ENCODE results near the gene KMO. TPM values are rescaled to one million over a fixed set of nuclear protein-coding genes. Genes with fewer than 3 reads are reported as not detected.

Gene KMO
- under 0.01 and 0.44 TPM in 2 replicates for total RNA-seq (2012; rRNA removed)

- H3K27me3 ChIP-seq (ENCODE audit: control insufficient read depth, insufficient read depth, low read length) = peaks cover 4% of the 10 kb centered on the region
- peaks cover 3% of the 10 kb centered on the region for H3K4me1 ChIP-seq (ENCODE audit: control insufficient read depth, insufficient read depth, low read length)
- H3K4me2 ChIP-seq (ENCODE audit: low read length) = peak within 1 kb of the TSS; percentile 73
- H3K36me3 ChIP-seq (ENCODE audit: insufficient read depth, low read length) = no peaks in the 10 kb centered on the region
- H3K9me3 ChIP-seq (replicated peaks; ENCODE audit: low read length) = no peaks in the 10 kb centered on the region
- peak within 1 kb of the TSS; percentile 72 for H3K4me3 ChIP-seq (ENCODE audit: low read length)
- peak within 1 kb of the TSS; percentile 75 for H3K9ac ChIP-seq (ENCODE audit: low read depth, low read length)
These were observed at the start of gene KMO for GRCh38 chr1:241532162-241532531. TSS of gene KMO (plus strand) at chr1:241532378. CDS start at chr1:241532445, 67 bp downstream.

- H3K9ac ChIP-seq (ENCODE audit: low read depth, low read length) = peak overlapping the region; percentile 65
- peak overlapping the region; percentile 60 for H3K4me2 ChIP-seq (ENCODE audit: low read length)
- H3K27me3 ChIP-seq (ENCODE audit: control insufficient read depth, insufficient read depth, low read length) = no peaks in the 10 kb centered on the region
- H3K36me3 ChIP-seq (ENCODE audit: insufficient read depth, low read length) = no peaks in the 10 kb centered on the region
- no peaks in the 10 kb centered on the region for H3K9me3 ChIP-seq (replicated peaks; ENCODE audit: low read length)
- H3K4me3 ChIP-seq (ENCODE audit: low read length) = peak overlapping the region; percentile 8
- peaks cover 52% of the 10 kb centered on the region for H3K4me1 ChIP-seq (ENCODE audit: control insufficient read depth, insufficient read depth, low read length)
These were observed 49.4 kb upstream of the KMO start for GRCh38 chr1:241482761-241483250.

- Histone ChIP-seq H3K27me3 (ENCODE audit: control insufficient read depth, insufficient read depth, low read length) (no peaks in the 10 kb centered on the region), H3K4me1 (ENCODE audit: control insufficient read depth, insufficient read depth, low read length) (peaks cover 52% of the 10 kb centered on the region), H3K9me3 (replicated peaks; ENCODE audit: low read length) (no peaks in the 10 kb centered on the region), H3K4me2 (ENCODE audit: low read length) (no peak overlapping the region), H3K9ac (ENCODE audit: low read depth, low read length) (no peak overlapping the region), H3K36me3 (ENCODE audit: insufficient read depth, low read length) (no peaks in the 10 kb centered on the region), H3K4me3 (ENCODE audit: low read length) (no peak overlapping the region)
These were observed 47.0 kb upstream of the KMO start for GRCh38 chr1:241485145-241485544.

GRCh38 chr1:241485554-241485992 lies 46.6 kb upstream of the KMO start:
- no peak overlapping the region for H3K4me3 ChIP-seq (ENCODE audit: low read length)
- H3K4me1 ChIP-seq (ENCODE audit: control insufficient read depth, insufficient read depth, low read length) = peaks cover 52% of the 10 kb centered on the region
- H3K27me3 ChIP-seq (ENCODE audit: control insufficient read depth, insufficient read depth, low read length) = no peaks in the 10 kb centered on the region
- no peaks in the 10 kb centered on the region for H3K36me3 ChIP-seq (ENCODE audit: insufficient read depth, low read length)
- no peak overlapping the region for H3K9ac ChIP-seq (ENCODE audit: low read depth, low read length)
- no peak overlapping the region for H3K4me2 ChIP-seq (ENCODE audit: low read length)
- no peaks in the 10 kb centered on the region for H3K9me3 ChIP-seq (replicated peaks; ENCODE audit: low read length)

- no peak overlapping the region for H3K4me3 ChIP-seq (ENCODE audit: low read length)
- H3K36me3 ChIP-seq (ENCODE audit: insufficient read depth, low read length) = peaks cover 4% of the 10 kb centered on the region
- no peaks in the 10 kb centered on the region for H3K27me3 ChIP-seq (ENCODE audit: control insufficient read depth, insufficient read depth, low read length)
- H3K9me3 ChIP-seq (replicated peaks; ENCODE audit: low read length) = no peaks in the 10 kb centered on the region
- peaks cover 31% of the 10 kb centered on the region for H3K4me1 ChIP-seq (ENCODE audit: control insufficient read depth, insufficient read depth, low read length)
- H3K4me2 ChIP-seq (ENCODE audit: low read length) = no peak overlapping the region
- H3K9ac ChIP-seq (ENCODE audit: low read depth, low read length) = no peak overlapping the region
These were observed 43.4 kb upstream of the KMO start for GRCh38 chr1:241488739-241489138.

GRCh38 chr1:241495741-241496140 lies 36.4 kb upstream of the KMO start:
- Histone ChIP-seq H3K9ac (ENCODE audit: low read depth, low read length) (no peak overlapping the region), H3K4me1 (ENCODE audit: control insufficient read depth, insufficient read depth, low read length) (peaks cover 12% of the 10 kb centered on the region), H3K4me3 (ENCODE audit: low read length) (no peak overlapping the region), H3K36me3 (ENCODE audit: insufficient read depth, low read length) (peaks cover 40% of the 10 kb centered on the region), H3K9me3 (replicated peaks; ENCODE audit: low read length) (no peaks in the 10 kb centered on the region), H3K27me3 (ENCODE audit: control insufficient read depth, insufficient read depth, low read length) (no peaks in the 10 kb centered on the region), H3K4me2 (ENCODE audit: low read length) (no peak overlapping the region)

GRCh38 chr1:241499910-241500309 lies 32.3 kb upstream of the KMO start:
- H3K36me3 ChIP-seq (ENCODE audit: insufficient read depth, low read length) = peaks cover 59% of the 10 kb centered on the region
- H3K4me2 ChIP-seq (ENCODE audit: low read length) = no peak overlapping the region
- no peak overlapping the region for H3K9ac ChIP-seq (ENCODE audit: low read depth, low read length)
- no peaks in the 10 kb centered on the region for H3K27me3 ChIP-seq (ENCODE audit: control insufficient read depth, insufficient read depth, low read length)
- H3K4me3 ChIP-seq (ENCODE audit: low read length) = no peak overlapping the region
- H3K4me1 ChIP-seq (ENCODE audit: control insufficient read depth, insufficient read depth, low read length) = peaks cover 8% of the 10 kb centered on the region
- no peaks in the 10 kb centered on the region for H3K9me3 ChIP-seq (replicated peaks; ENCODE audit: low read length)

GRCh38 chr1:241503444-241503843 lies 28.7 kb upstream of the KMO start:
- Histone ChIP-seq H3K36me3 (ENCODE audit: insufficient read depth, low read length) (peaks cover 71% of the 10 kb centered on the region), H3K4me1 (ENCODE audit: control insufficient read depth, insufficient read depth, low read length) (peaks cover 28% of the 10 kb centered on the region)

GRCh38 chr1:241507189-241507863 lies 24.9 kb upstream of the KMO start:
- peaks cover 20% of the 10 kb centered on the region for H3K4me1 ChIP-seq (ENCODE audit: control insufficient read depth, insufficient read depth, low read length)
- H3K9me3 ChIP-seq (replicated peaks; ENCODE audit: low read length) = no peaks in the 10 kb centered on the region
- H3K4me3 ChIP-seq (ENCODE audit: low read length) = no peak overlapping the region
- H3K27me3 ChIP-seq (ENCODE audit: control insufficient read depth, insufficient read depth, low read length) = no peaks in the 10 kb centered on the region
- no peak overlapping the region for H3K4me2 ChIP-seq (ENCODE audit: low read length)
- H3K9ac ChIP-seq (ENCODE audit: low read depth, low read length) = no peak overlapping the region
- peaks cover 64% of the 10 kb centered on the region for H3K36me3 ChIP-seq (ENCODE audit: insufficient read depth, low read length)

More at GRCh38 chr1:241503444-241503843, 28.7 kb upstream of the KMO start:
- H3K27me3 ChIP-seq (ENCODE audit: control insufficient read depth, insufficient read depth, low read length) = no peaks in the 10 kb centered on the region
- H3K4me3 ChIP-seq (ENCODE audit: low read length) = no peak overlapping the region
- H3K9ac ChIP-seq (ENCODE audit: low read depth, low read length) = no peak overlapping the region
- no peaks in the 10 kb centered on the region for H3K9me3 ChIP-seq (replicated peaks; ENCODE audit: low read length)
- no peak overlapping the region for H3K4me2 ChIP-seq (ENCODE audit: low read length)

GRCh38 chr1:241513378-241513777 lies 18.8 kb upstream of the KMO start:
- no peak overlapping the region for H3K4me2 ChIP-seq (ENCODE audit: low read length)
- H3K9ac ChIP-seq (ENCODE audit: low read depth, low read length) = no peak overlapping the region
- no peak overlapping the region for H3K4me3 ChIP-seq (ENCODE audit: low read length)
- peaks cover 30% of the 10 kb centered on the region for H3K36me3 ChIP-seq (ENCODE audit: insufficient read depth, low read length)
- no peaks in the 10 kb centered on the region for H3K27me3 ChIP-seq (ENCODE audit: control insufficient read depth, insufficient read depth, low read length)
- H3K4me1 ChIP-seq (ENCODE audit: control insufficient read depth, insufficient read depth, low read length) = peaks cover 16% of the 10 kb centered on the region
- H3K9me3 ChIP-seq (replicated peaks; ENCODE audit: low read length) = no peaks in the 10 kb centered on the region

GRCh38 chr1:241518476-241519307 lies 13.5 kb upstream of the KMO start:
- Histone ChIP-seq H3K4me1 (ENCODE audit: control insufficient read depth, insufficient read depth, low read length) (peaks cover 15% of the 10 kb centered on the region), H3K27me3 (ENCODE audit: control insufficient read depth, insufficient read depth, low read length) (peaks cover 10% of the 10 kb centered on the region), H3K4me3 (ENCODE audit: low read length) (peak overlapping the region; percentile 87), H3K9me3 (replicated peaks; ENCODE audit: low read length) (no peaks in the 10 kb centered on the region), H3K9ac (ENCODE audit: low read depth, low read length) (peak overlapping the region; percentile 91), H3K4me2 (ENCODE audit: low read length) (peak overlapping the region; percentile 93), H3K36me3 (ENCODE audit: insufficient read depth, low read length) (peaks cover 11% of the 10 kb centered on the region)
